KG1 (cell line): ENCODE results near the gene PRXL2B.

Experiments
- DNase-seq: peaks from one replicate; lab custom pipeline; 2025; lab: John Stamatoyannopoulos, UW

The PRXL2B gene

GRCh38 chr1:2601721-2602303, 15.2 kb downstream of the PRXL2B start:
- DNase-seq = no peak

GRCh38 chr1:2602311-2602835, 15.8 kb downstream of the PRXL2B start:
- no peak for DNase-seq

GRCh38 chr1:2602866-2603520, 16.4 kb downstream of the PRXL2B start:
- DNase-seq = no peak

- no peak for DNase-seq
Measured at GRCh38 chr1:2603521-2604155, 17.1 kb downstream of the PRXL2B start.

GRCh38 chr1:2604156-2604843, 17.7 kb downstream of the PRXL2B start:
- no peak for DNase-seq

GRCh38 chr1:2604844-2605508, 18.4 kb downstream of the PRXL2B start:
- DNase-seq = no peak

- no peak for DNase-seq
Measured at GRCh38 chr1:2605509-2606395, 19.2 kb downstream of the PRXL2B start.

GRCh38 chr1:2606396-2606880, 19.9 kb downstream of the PRXL2B start:
- DNase-seq = no peak

GRCh38 chr1:2606881-2607621, 20.5 kb downstream of the PRXL2B start:
- DNase-seq = no peak

GRCh38 chr1:2607641-2608091, 21.1 kb downstream of the PRXL2B start:
- no peak for DNase-seq

- DNase-seq = no peak
Measured at GRCh38 chr1:2609319-2610035, 22.9 kb downstream of the PRXL2B start.

- DNase-seq = no peak
Measured at GRCh38 chr1:2610036-2610959, 23.7 kb downstream of the PRXL2B start.

GRCh38 chr1:2611031-2611501, 24.5 kb downstream of the PRXL2B start:
- no peak for DNase-seq

- DNase-seq = no peak
Measured at GRCh38 chr1:2611621-2612437, 25.3 kb downstream of the PRXL2B start.

GRCh38 chr1:2612591-2613365, 26.2 kb downstream of the PRXL2B start:
- DNase-seq = no peak

- DNase-seq = no peak
Measured at GRCh38 chr1:2614145-2614544, 27.6 kb downstream of the PRXL2B start.
